Activated CD4-positive, alpha-beta memory T cell treated with anti-CD3 and anti-CD28 coated beads, Interleukin-2, amount 10 ng/mL, durations not matched to agents 7 days and 5 days (primary cell): ENCODE results near the gene ARHGEF6. TPM values are rescaled to one million over a fixed set of nuclear protein-coding genes. Genes with fewer than 3 reads are reported as not detected.
"Not testable (repeated sequence)": the region's sequence is repeated elsewhere in the genome, so short reads cannot be mapped to it uniquely, and the experiment has no call there.

Experiments used
- CTCF ChIA-PET: fragments of 350-600 bp; sonication (Branson Sonifier 250); formaldehyde crosslinking; loops from one replicate; lab custom pipeline; 2021; ENCODE audit warnings: antibody characterized with exemption, inconsistent platforms; lab: Charles Lee
- POLR2A ChIA-PET: fragments of 350-600 bp; sonication (Branson Sonifier 250); formaldehyde crosslinking; loops from one replicate; lab custom pipeline; 2021; ENCODE audit warnings: antibody characterized with exemption; lab: Charles Lee
- DNase-seq: peaks from one replicate; pipeline ENCODE4 v3.0.0-alpha.2; 2020
- H3K27ac Mint-ChIP-seq: one replicate; pipeline ENCODE4 v1.8.0; 2021; ENCODE audit warnings: mild to moderate bottlenecking, mixed read lengths
- H3K27me3 Mint-ChIP-seq: one replicate; pipeline ENCODE4 v1.8.0; 2021; ENCODE audit warnings: mixed read lengths
- H3K36me3 Mint-ChIP-seq: one replicate; pipeline ENCODE4 v1.8.0; 2021; ENCODE audit warnings: low read depth, mixed read lengths
- H3K4me1 Mint-ChIP-seq: one replicate; pipeline ENCODE4 v1.8.0; 2021; ENCODE audit warnings: mixed read lengths
- H3K4me3 Mint-ChIP-seq: one replicate; pipeline ENCODE4 v1.8.0; 2021; ENCODE audit warnings: mild to moderate bottlenecking, mixed read lengths
- H3K9me3 Mint-ChIP-seq: one replicate; pipeline ENCODE4 v1.8.0; 2021; ENCODE audit warnings: mixed read lengths
- total RNA-seq, 2 experiments: library from RNA; stranded (reverse); gene quantifications; one replicate each; pipeline ENCODE4 v1.2.3, GENCODE V29; 2021

The ARHGEF6 gene
- 100 to 1,000 TPM; 119 to 121 TPM for total RNA-seq

GRCh38 chrX:136780763-136781162 lies at the start of gene ARHGEF6:
Gene ARHGEF6, minus strand, starts transcription at chrX:136780932. Its CDS starts 50 bp downstream, at chrX:136780882.
- ChIA-PET CTCF (no interaction called here), POLR2A (interaction anchor here (1.2 to 5.0 kb wide), 10 partner anchors 13 to 128 kb away, joined by 3 to 124 read pairs (median 10); partner anchors contain the start of gene RBMX)
- Mint-ChIP-seq H3K4me3 (peak within 1 kb of the TSS; percentile 82), H3K9me3 (no peaks in the 10 kb centered on the region), H3K4me1 (peaks cover 55% of the 10 kb centered on the region), H3K36me3 (peaks cover 33% of the 10 kb centered on the region), H3K27me3 (no peaks in the 10 kb centered on the region), H3K27ac (peak within 1 kb of the TSS; percentile 95)
- peak; percentile 60 for DNase-seq

- CTCF ChIA-PET, result no interaction called here
- Mint-ChIP-seq H3K27me3 (no peaks in the 10 kb centered on the region), H3K27ac (no peak overlapping the region), H3K36me3 (peaks cover 7% of the 10 kb centered on the region), H3K9me3 (no peaks in the 10 kb centered on the region), H3K4me3 (no peak overlapping the region), H3K4me1 (no peaks in the 10 kb centered on the region)
- POLR2A ChIA-PET, result no interaction called here
- no peak for DNase-seq
Measured at GRCh38 chrX:136829413-136829812, 48.7 kb upstream of the ARHGEF6 start.

GRCh38 chrX:136828830-136829229 lies 48.1 kb upstream of the ARHGEF6 start:
- ChIA-PET POLR2A (no interaction called here), CTCF (no interaction called here)
- Mint-ChIP-seq H3K4me1 (no peaks in the 10 kb centered on the region), H3K4me3 (no peak overlapping the region), H3K27me3 (no peaks in the 10 kb centered on the region), H3K36me3 (peaks cover 7% of the 10 kb centered on the region), H3K9me3 (no peaks in the 10 kb centered on the region), H3K27ac (no peak overlapping the region)
- DNase-seq, result no peak

GRCh38 chrX:136827026-136827425 lies 46.3 kb upstream of the ARHGEF6 start:
- CTCF ChIA-PET, result no interaction called here
- no peak overlapping the region for H3K27ac Mint-ChIP-seq
- DNase-seq, result no peak
- H3K9me3 Mint-ChIP-seq, result no peaks in the 10 kb centered on the region
- POLR2A ChIA-PET, result no interaction called here
- H3K4me1 Mint-ChIP-seq, result no peaks in the 10 kb centered on the region
- no peak overlapping the region for H3K4me3 Mint-ChIP-seq
- no peaks in the 10 kb centered on the region for H3K27me3 Mint-ChIP-seq
- peaks cover 7% of the 10 kb centered on the region for H3K36me3 Mint-ChIP-seq

- no peak for DNase-seq
- no peaks in the 10 kb centered on the region for H3K27me3 Mint-ChIP-seq
- no peak overlapping the region for H3K27ac Mint-ChIP-seq
- peaks cover 4% of the 10 kb centered on the region for H3K36me3 Mint-ChIP-seq
- no peaks in the 10 kb centered on the region for H3K9me3 Mint-ChIP-seq
- ChIA-PET POLR2A (no interaction called here), CTCF (no interaction called here)
- no peaks in the 10 kb centered on the region for H3K4me1 Mint-ChIP-seq
- no peak overlapping the region for H3K4me3 Mint-ChIP-seq
Measured at GRCh38 chrX:136825771-136826170, 45.0 kb upstream of the ARHGEF6 start.

GRCh38 chrX:136823175-136823574 lies 42.4 kb upstream of the ARHGEF6 start:
- Mint-ChIP-seq H3K4me1 (no peaks in the 10 kb centered on the region), H3K27me3 (no peaks in the 10 kb centered on the region), H3K9me3 (no peaks in the 10 kb centered on the region), H3K27ac (no peak overlapping the region), H3K4me3 (no peak overlapping the region), H3K36me3 (peaks cover 6% of the 10 kb centered on the region)
- POLR2A ChIA-PET, result no interaction called here
- CTCF ChIA-PET, result no interaction called here
- no peak for DNase-seq

GRCh38 chrX:136822337-136823095 lies 41.8 kb upstream of the ARHGEF6 start:
- Mint-ChIP-seq H3K27ac (no peak overlapping the region), H3K4me3 (no peak overlapping the region), H3K9me3 (no peaks in the 10 kb centered on the region), H3K36me3 (peaks cover 6% of the 10 kb centered on the region), H3K27me3 (no peaks in the 10 kb centered on the region), H3K4me1 (no peaks in the 10 kb centered on the region)
- ChIA-PET POLR2A (no interaction called here), CTCF (interaction anchor here (0.6 kb wide), 1 partner anchor 10 kb away, joined by 3 read pairs; no protein-coding TSS in a partner anchor)
- no peak for DNase-seq

- H3K27me3 Mint-ChIP-seq, POLR2A ChIA-PET, H3K4me3 Mint-ChIP-seq, H3K36me3 Mint-ChIP-seq, H3K4me1 Mint-ChIP-seq, CTCF ChIA-PET, H3K27ac Mint-ChIP-seq, H3K9me3 Mint-ChIP-seq, DNase-seq: not testable (repeated sequence)
Measured at GRCh38 chrX:136819756-136820155, 39.0 kb upstream of the ARHGEF6 start.

GRCh38 chrX:136819031-136819703 lies 38.4 kb upstream of the ARHGEF6 start:
- DNase-seq, result no peak
- no peaks in the 10 kb centered on the region for H3K27me3 Mint-ChIP-seq
- ChIA-PET CTCF (no interaction called here), POLR2A (no interaction called here)
- H3K27ac Mint-ChIP-seq, result no peak overlapping the region
- H3K4me1 Mint-ChIP-seq, result no peaks in the 10 kb centered on the region
- H3K9me3 Mint-ChIP-seq, result no peaks in the 10 kb centered on the region
- peaks cover 12% of the 10 kb centered on the region for H3K36me3 Mint-ChIP-seq
- no peak overlapping the region for H3K4me3 Mint-ChIP-seq

GRCh38 chrX:136816975-136817374 lies 36.2 kb upstream of the ARHGEF6 start:
- H3K27ac Mint-ChIP-seq, result no peak overlapping the region
- POLR2A ChIA-PET, result no interaction called here
- CTCF ChIA-PET, result no interaction called here
- H3K4me1 Mint-ChIP-seq, result peaks cover 4% of the 10 kb centered on the region
- no peaks in the 10 kb centered on the region for H3K27me3 Mint-ChIP-seq
- H3K9me3 Mint-ChIP-seq, result no peaks in the 10 kb centered on the region
- DNase-seq, result no peak
- peaks cover 15% of the 10 kb centered on the region for H3K36me3 Mint-ChIP-seq
- H3K4me3 Mint-ChIP-seq, result no peak overlapping the region

GRCh38 chrX:136814847-136815750 lies 34.4 kb upstream of the ARHGEF6 start:
- ChIA-PET POLR2A (interaction anchor here (0.8 to 1.2 kb wide), 2 partner anchors 29 to 48 kb away, joined by 3 read pairs; no protein-coding TSS in a partner anchor), CTCF (no interaction called here)
- peaks cover 15% of the 10 kb centered on the region for H3K36me3 Mint-ChIP-seq
- peaks cover 18% of the 10 kb centered on the region for H3K4me1 Mint-ChIP-seq
- no peaks in the 10 kb centered on the region for H3K9me3 Mint-ChIP-seq
- no peak overlapping the region for H3K27ac Mint-ChIP-seq
- H3K4me3 Mint-ChIP-seq, result no peak overlapping the region
- DNase-seq, result no peak
- H3K27me3 Mint-ChIP-seq, result no peaks in the 10 kb centered on the region

- H3K27me3 Mint-ChIP-seq, result no peaks in the 10 kb centered on the region
- peaks cover 24% of the 10 kb centered on the region for H3K4me1 Mint-ChIP-seq
- no peak for DNase-seq
- no peak overlapping the region for H3K4me3 Mint-ChIP-seq
- no peak overlapping the region for H3K27ac Mint-ChIP-seq
- no peaks in the 10 kb centered on the region for H3K9me3 Mint-ChIP-seq
- CTCF ChIA-PET, result no interaction called here
- POLR2A ChIA-PET, result no interaction called here
- H3K36me3 Mint-ChIP-seq, result peaks cover 11% of the 10 kb centered on the region
Measured at GRCh38 chrX:136812286-136812685, 31.6 kb upstream of the ARHGEF6 start.
